ENCODE data around the gene USP3. TPM values are rescaled to one million over a fixed set of nuclear protein-coding genes. Genes with fewer than 3 reads are reported as not detected.

Gene USP3
- total RNA-seq, 4 donors from 2014 or later, result 36.6 to 50.3 (median 45.5) TPM

DNA sequence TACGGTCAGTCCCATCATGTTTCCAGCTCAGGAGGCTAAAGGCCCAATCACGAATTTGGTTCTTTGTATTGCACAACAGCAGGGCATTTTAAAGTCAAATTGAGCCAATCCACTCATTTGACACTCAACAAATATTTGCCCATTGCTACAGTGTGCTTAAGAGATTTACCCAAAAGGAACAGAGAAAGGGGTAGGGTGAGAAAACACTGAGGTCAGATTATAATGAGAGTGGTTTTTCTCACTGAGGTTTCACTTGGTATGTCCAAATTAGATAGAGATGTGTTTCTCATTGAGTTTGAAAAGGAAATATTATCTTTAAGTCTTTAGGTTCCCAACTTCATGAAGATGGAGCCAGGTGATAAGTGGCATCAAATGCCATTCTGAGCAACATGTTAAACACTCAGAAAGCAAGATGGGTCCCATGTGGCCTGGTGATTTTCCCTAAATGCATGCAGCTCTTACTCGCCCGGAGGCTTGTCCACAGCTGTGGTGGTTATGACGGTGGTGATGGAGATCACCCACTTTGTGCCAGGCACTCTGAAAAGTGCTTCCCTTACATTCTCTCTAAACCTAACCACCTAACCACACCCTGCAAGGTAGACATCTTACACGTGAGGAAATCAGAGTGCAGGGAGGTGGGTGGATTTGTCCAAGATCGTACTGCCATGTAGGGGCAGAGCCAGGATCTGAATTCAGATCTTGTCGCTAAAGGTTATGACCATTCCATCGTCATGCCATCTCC lies 31.2 kb upstream of the USP3 start:
- no peak for ATAC-seq
- no peaks in the 10 kb centered on the region for H3K36me3 ChIP-seq
- H3K27ac ChIP-seq, result peak overlapping the region in 2 of 4 donors; percentile 54 to 74
- 83 to 92% methylated on average over 2 to 9 of the region's 9 CpGs for WGBS, 2 donors (ENCODE audit: low coverage in 1 of 2)
- no peaks in the 10 kb centered on the region for H3K27me3 ChIP-seq
- H3K4me3 ChIP-seq, result no peak overlapping the region
- H3K4me1 ChIP-seq, result peaks cover 3 to 34% (median 14%) of the 10 kb centered on the region in 3 donors
- no peak for TF ChIP-seq POLR2A (IDR thresholded peaks at IDR 0.05)
- no peak for TF ChIP-seq EP300 (IDR thresholded peaks at IDR 0.05)
- TF ChIP-seq POLR2AphosphoS5 (IDR thresholded peaks at IDR 0.05), result no peak
- TF ChIP-seq, protein P1, sequence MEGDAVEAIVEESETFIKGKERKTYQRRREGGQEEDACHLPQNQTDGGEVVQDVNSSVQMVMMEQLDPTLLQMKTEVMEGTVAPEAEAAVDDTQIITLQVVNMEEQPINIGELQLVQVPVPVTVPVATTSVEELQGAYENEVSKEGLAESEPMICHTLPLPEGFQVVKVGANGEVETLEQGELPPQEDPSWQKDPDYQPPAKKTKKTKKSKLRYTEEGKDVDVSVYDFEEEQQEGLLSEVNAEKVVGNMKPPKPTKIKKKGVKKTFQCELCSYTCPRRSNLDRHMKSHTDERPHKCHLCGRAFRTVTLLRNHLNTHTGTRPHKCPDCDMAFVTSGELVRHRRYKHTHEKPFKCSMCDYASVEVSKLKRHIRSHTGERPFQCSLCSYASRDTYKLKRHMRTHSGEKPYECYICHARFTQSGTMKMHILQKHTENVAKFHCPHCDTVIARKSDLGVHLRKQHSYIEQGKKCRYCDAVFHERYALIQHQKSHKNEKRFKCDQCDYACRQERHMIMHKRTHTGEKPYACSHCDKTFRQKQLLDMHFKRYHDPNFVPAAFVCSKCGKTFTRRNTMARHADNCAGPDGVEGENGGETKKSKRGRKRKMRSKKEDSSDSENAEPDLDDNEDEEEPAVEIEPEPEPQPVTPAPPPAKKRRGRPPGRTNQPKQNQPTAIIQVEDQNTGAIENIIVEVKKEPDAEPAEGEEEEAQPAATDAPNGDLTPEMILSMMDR (IDR thresholded peaks at IDR 0.05), result no peak
- H3K9me3 ChIP-seq, result no peaks in the 10 kb centered on the region

DNA sequence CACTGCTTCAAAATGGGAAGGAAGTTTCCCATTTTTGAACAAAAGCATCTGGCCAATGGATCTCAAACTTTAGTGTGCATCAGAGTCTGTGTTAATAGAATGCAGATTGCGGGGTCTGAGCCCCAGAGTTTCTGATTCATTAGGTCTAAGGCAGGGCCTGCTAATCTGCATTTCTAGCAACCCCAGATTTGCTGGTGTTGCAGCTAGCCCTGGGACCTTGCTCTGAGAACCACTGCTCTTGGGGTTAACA lies 30.7 kb upstream of the USP3 start:
- no peaks in the 10 kb centered on the region for H3K36me3 ChIP-seq
- TF ChIP-seq EP300 (IDR thresholded peaks at IDR 0.05) (no peak), POLR2A (IDR thresholded peaks at IDR 0.05) (no peak), POLR2AphosphoS5 (IDR thresholded peaks at IDR 0.05) (no peak)
- TF ChIP-seq, protein P1 (IDR thresholded peaks at IDR 0.05), result no peak
- H3K4me3 ChIP-seq, result no peak overlapping the region
- H3K27me3 ChIP-seq, result no peaks in the 10 kb centered on the region
- H3K4me1 ChIP-seq, result peaks cover 3 to 34% (median 14%) of the 10 kb centered on the region in 3 donors
- H3K27ac ChIP-seq, result peak overlapping the region in 3 of 4 donors; percentile 33 to 74 (median 54)
- no CpG with 5 or more reads among the region's 1 CpG for WGBS, 2 donors (ENCODE audit: low coverage in 1 of 2)
- no peak for ATAC-seq
- no peaks in the 10 kb centered on the region for H3K9me3 ChIP-seq

DNA sequence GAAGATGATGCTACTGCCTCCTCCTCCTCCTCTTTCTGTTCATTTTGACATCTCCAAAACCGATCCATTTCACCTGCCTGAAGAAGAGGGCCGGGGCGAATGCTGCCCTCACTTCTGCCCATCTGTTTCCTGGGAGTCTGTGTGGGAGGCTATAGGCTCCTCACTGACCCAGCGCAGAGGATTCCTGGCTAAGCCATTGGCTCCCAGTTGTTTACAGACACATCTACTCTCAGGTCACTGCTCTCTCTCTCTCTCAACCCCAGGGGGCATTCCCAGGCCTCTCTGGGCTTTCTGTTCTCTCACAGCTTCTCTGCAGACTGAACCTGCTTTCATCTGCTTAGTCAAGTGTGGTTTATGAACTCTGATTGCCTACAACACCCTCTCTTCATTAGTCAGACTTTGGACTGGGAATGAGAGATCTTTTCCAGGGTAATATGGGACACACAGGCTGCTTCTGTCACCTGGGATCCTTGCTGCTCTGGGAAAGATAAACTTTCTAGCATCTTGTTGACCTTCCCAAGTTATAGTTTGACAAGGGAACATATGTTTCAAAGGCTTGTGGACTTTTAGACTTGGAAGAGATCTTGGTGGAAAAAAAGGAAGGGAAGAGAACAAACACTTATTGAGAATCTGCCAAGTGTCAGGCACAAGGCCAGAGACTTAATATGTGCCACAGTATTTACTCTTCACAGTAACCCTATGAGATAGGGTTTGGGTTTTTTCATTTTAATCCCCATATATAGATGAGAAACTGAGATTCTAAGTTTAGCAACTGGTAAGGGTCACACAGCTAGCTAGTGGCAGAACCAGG lies 30.2 kb upstream of the USP3 start:
- ATAC-seq, result peak; percentile 23
- Histone ChIP-seq H3K36me3 (no peaks in the 10 kb centered on the region), H3K9me3 (no peaks in the 10 kb centered on the region), H3K4me3 (no peak overlapping the region), H3K4me1 (peaks cover 3 to 35% (median 14%) of the 10 kb centered on the region in 3 donors), H3K27ac (peak overlapping the region in 3 of 4 donors; percentile 33 to 74 (median 54)), H3K27me3 (no peaks in the 10 kb centered on the region)
- TF ChIP-seq, protein P1 (IDR thresholded peaks at IDR 0.05), result peak in 1 of 4 experiments; percentile 7
- no peak for TF ChIP-seq POLR2A (IDR thresholded peaks at IDR 0.05)
- WGBS, 2 donors (ENCODE audit: low coverage in 1 of 2), result 0 to 36% methylated on average over 3 to 4 of the region's 4 CpGs

DNA sequence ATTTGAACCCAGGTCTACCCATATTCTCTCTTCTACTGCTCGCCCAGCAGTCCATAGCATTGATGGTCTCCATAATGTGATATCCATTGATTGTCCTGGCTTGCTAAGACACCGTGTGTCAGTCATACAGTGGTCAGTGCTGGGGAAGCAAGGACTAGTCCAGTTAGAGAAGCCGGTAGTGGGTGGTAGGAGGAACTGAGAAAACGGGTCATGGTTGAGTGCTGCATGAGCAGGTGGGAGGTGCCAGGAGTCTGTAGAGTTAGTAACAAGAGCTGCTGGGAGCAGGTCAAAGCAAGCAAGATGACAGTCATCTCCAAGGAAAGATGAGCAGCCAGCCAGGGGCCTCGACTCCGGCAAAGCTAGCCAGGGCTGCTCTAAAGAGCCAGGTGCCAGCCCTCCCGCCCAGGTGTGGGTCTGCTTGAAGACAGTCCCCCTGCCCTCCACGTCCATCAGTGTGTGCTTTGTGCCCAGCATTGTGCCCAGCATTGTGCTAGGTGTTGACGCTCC lies 29.5 kb upstream of the USP3 start:
- peaks cover 3 to 42% (median 14%) of the 10 kb centered on the region in 3 donors for H3K4me1 ChIP-seq
- 62 to 75% methylated on average over 6 to 9 of the region's 9 CpGs for WGBS, 2 donors (ENCODE audit: low coverage in 1 of 2)
- TF ChIP-seq, protein P1 (IDR thresholded peaks at IDR 0.05), result no peak
- TF ChIP-seq POLR2AphosphoS5 (IDR thresholded peaks at IDR 0.05) (no peak), POLR2A (IDR thresholded peaks at IDR 0.05) (no peak), EP300 (IDR thresholded peaks at IDR 0.05) (no peak)
- peak; percentile 28 for ATAC-seq
- H3K4me3 ChIP-seq, result no peak overlapping the region
- no peaks in the 10 kb centered on the region for H3K36me3 ChIP-seq
- H3K27me3 ChIP-seq, result no peaks in the 10 kb centered on the region
- H3K9me3 ChIP-seq, result no peaks in the 10 kb centered on the region
- peak overlapping the region in 3 of 4 donors; percentile 33 to 74 (median 54) for H3K27ac ChIP-seq

Measured in gastroesophageal sphincter (tissue), 4 donors.